Osteoblast (primary cell): ENCODE data around the gene ILF3. TPM values are rescaled to one million over a fixed set of nuclear protein-coding genes. Genes with fewer than 3 reads are reported as not detected.

Source experiments
- DNase-seq: peaks from one replicate; pipeline ENCODE4 v3.0.0; 2011; ENCODE audit warnings: low spot score, mixed read lengths; ENCODE audit not compliant: insufficient read length; ENCODE audit errors: missing footprints
- H2AFZ ChIP-seq: 2 replicates; pipeline ENCODE4 v1.6.0; 2011; ENCODE audit warnings: mild to moderate bottlenecking, low read length
- H3K27ac ChIP-seq: 2 replicates; pipeline ENCODE4 v1.5.1; 2011; ENCODE audit warnings: mild to moderate bottlenecking, low read depth, low read length, moderate library complexity
- H3K27me3 ChIP-seq: 2 replicates; pipeline ENCODE4 v1.6.0; 2012; ENCODE audit warnings: mild to moderate bottlenecking, control low read depth, inconsistent platforms, low read length, moderate library complexity; ENCODE audit not compliant: insufficient read depth
- H3K36me3 ChIP-seq: 2 replicates; pipeline ENCODE4 v1.5.1; 2011; ENCODE audit warnings: mild to moderate bottlenecking, low read length, control low read depth, moderate library complexity; ENCODE audit not compliant: insufficient read depth
- H3K4me1 ChIP-seq: 2 replicates; pipeline ENCODE4 v1.5.1; 2011; ENCODE audit warnings: mild to moderate bottlenecking, low read length, control low read depth, moderate library complexity; ENCODE audit not compliant: insufficient read depth
- H3K4me2 ChIP-seq: 2 replicates; pipeline ENCODE4 v1.6.0; 2011; ENCODE audit warnings: mild to moderate bottlenecking, low read length; ENCODE audit not compliant: insufficient read depth
- H3K4me3 ChIP-seq: fragments of 200-600 bp; sonication (generic); 3 replicates; pipeline ENCODE4 v1.5.1; 2012; ENCODE audit warnings: mild to moderate bottlenecking, low read length, inconsistent platforms; ENCODE audit not compliant: insufficient read depth
- H3K79me2 ChIP-seq: 2 replicates; pipeline ENCODE4 v1.6.0; 2012; ENCODE audit warnings: mild to moderate bottlenecking, low read length, control low read depth, inconsistent platforms; ENCODE audit not compliant: insufficient read depth
- H3K9me3 ChIP-seq: 2 replicates; pipeline ENCODE4 v1.5.1; 2011; ENCODE audit warnings: low read depth, low read length, control low read depth
- H4K20me1 ChIP-seq: 2 replicates; pipeline ENCODE4 v1.6.0; 2012; ENCODE audit warnings: mild to moderate bottlenecking, low read length, control low read depth; ENCODE audit not compliant: insufficient read depth
- total RNA-seq: library from RNA; depleted of rRNA; stranded (reverse); fragments of >200 nt; gene quantifications from 2 replicates; pipeline ENCODE4 v1.2.3, GENCODE V29; 2012
- TF ChIP-seq, protein P1 (sequence below): IDR thresholded peaks from 2 replicates; pipeline ENCODE4 v1.5.1; 2011; ENCODE audit warnings: mild to moderate bottlenecking, low read depth, low read length, moderate library complexity; ENCODE audit errors: extremely low read depth

Gene ILF3
- total RNA-seq, 1 donor = 107 TPM

DNA sequence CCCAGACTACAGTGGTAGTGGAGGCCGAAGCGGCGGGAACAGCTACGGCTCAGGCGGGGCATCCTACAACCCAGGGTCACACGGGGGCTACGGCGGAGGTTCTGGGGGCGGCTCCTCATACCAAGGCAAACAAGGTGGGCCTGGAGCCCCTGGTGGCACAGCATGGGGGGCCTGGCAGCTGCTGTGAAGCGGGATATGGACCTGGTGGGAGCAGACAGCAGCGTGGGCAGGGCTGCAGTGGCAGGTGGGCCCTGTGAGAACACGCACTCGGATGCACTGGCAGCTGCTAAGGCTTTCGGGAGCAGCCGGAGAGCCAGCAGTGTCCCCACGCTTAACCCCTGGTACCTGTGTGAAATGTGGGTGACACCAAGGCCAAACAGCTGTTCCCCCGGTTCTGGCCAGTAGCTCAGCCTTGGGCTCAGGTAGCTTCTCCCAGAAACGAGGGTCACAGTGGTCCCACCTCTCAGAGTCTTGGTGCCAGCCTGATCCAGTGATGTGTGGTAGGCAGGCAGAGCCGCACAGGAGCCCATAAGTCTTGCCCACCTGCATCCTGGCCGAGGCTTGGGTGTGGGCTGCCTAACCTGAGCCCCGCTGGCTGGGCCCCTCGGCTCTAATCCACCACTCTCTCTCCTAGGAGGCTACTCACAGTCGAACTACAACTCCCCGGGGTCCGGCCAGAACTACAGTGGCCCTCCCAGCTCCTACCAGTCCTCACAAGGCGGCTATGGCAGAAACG is 34.6 kb downstream of the ILF3 start:
- TF ChIP-seq, protein P1, sequence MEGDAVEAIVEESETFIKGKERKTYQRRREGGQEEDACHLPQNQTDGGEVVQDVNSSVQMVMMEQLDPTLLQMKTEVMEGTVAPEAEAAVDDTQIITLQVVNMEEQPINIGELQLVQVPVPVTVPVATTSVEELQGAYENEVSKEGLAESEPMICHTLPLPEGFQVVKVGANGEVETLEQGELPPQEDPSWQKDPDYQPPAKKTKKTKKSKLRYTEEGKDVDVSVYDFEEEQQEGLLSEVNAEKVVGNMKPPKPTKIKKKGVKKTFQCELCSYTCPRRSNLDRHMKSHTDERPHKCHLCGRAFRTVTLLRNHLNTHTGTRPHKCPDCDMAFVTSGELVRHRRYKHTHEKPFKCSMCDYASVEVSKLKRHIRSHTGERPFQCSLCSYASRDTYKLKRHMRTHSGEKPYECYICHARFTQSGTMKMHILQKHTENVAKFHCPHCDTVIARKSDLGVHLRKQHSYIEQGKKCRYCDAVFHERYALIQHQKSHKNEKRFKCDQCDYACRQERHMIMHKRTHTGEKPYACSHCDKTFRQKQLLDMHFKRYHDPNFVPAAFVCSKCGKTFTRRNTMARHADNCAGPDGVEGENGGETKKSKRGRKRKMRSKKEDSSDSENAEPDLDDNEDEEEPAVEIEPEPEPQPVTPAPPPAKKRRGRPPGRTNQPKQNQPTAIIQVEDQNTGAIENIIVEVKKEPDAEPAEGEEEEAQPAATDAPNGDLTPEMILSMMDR = no peak
- Histone ChIP-seq H2AFZ (no peak overlapping the region), H4K20me1 (peaks cover 62% of the 10 kb centered on the region), H3K27me3 (no peaks in the 10 kb centered on the region), H3K9me3 (no peaks in the 10 kb centered on the region), H3K27ac (no peak overlapping the region), H3K4me3 (no peak overlapping the region), H3K4me2 (no peak overlapping the region), H3K79me2 (peaks cover 49% of the 10 kb centered on the region), H3K4me1 (peaks cover 10% of the 10 kb centered on the region), H3K36me3 (peaks cover 84% of the 10 kb centered on the region)
- peak; percentile 55 for DNase-seq

DNA sequence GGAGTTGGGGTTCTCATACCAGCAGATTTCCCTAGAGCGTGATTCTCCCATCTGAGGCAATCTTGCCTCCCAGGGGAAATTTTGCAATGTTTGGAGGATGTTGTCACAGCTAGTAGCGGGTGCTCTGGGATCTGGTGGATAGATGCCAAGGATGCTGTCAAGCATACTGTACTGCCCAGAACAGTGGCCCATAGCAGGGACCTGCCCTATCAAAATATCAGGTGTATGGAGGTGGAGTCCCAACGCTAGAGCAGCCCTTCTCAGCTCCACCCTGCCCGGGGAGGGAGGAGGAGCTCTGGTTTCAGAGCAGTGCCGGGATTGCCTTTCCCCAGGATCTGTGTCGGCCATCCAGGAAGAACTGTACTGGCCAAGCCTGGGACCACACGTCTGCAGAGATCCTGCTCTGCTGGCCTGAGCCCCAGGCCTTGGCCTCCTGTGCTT is 36.2 kb downstream of the ILF3 start:
- peaks cover 77% of the 10 kb centered on the region for H4K20me1 ChIP-seq
- TF ChIP-seq, protein P1 = no peak
- H3K36me3 ChIP-seq = peaks cover 68% of the 10 kb centered on the region
- H3K27me3 ChIP-seq = no peaks in the 10 kb centered on the region
- no peak overlapping the region for H2AFZ ChIP-seq
- peaks cover 37% of the 10 kb centered on the region for H3K79me2 ChIP-seq
- H3K4me1 ChIP-seq = peaks cover 10% of the 10 kb centered on the region
- no peak overlapping the region for H3K4me2 ChIP-seq
- peak overlapping the region; percentile 17 for H3K27ac ChIP-seq
- peak; percentile 88 for DNase-seq
- no peak overlapping the region for H3K4me3 ChIP-seq
- H3K9me3 ChIP-seq = no peaks in the 10 kb centered on the region

DNA sequence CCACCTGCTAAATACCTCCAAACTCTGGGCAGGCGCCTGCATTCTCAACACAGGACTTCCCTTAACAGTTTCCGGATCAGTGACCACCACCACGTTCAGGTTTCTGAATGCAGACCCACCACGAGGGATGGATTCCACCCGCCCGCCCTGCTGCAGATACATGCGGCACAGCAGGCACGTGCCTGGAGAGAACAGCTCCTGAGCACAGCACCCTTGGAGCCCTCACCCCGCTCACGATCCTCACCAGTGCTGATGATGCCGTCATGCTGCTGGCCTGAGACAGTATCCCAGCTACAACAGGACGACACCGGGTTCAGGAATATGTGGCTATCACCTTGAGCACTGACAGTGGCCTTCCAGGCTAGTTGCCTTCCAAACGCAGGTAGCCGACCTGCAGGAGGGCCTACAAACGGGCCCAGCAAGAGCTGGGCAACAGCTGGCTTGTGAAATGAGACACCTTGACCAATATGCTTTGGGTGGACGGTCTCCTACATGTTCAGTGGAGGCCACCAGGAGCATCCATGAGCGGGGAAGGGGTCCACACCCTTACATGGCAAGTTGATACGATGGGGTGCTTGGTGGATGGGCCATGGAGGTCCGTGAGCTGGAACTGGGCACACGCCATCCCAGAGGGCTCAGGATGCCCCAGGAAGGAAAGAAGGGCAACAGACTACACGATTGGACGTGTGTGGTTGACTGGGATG is 37.2 kb downstream of the ILF3 start:
- Histone ChIP-seq H3K4me3 (no peak overlapping the region), H3K27me3 (no peaks in the 10 kb centered on the region), H2AFZ (no peak overlapping the region), H3K4me1 (peaks cover 8% of the 10 kb centered on the region), H3K27ac (no peak overlapping the region), H4K20me1 (peaks cover 80% of the 10 kb centered on the region), H3K4me2 (no peak overlapping the region), H3K79me2 (peaks cover 31% of the 10 kb centered on the region), H3K9me3 (no peaks in the 10 kb centered on the region), H3K36me3 (peaks cover 60% of the 10 kb centered on the region)
- TF ChIP-seq, protein P1 = no peak
- peak; percentile 68 for DNase-seq

DNA sequence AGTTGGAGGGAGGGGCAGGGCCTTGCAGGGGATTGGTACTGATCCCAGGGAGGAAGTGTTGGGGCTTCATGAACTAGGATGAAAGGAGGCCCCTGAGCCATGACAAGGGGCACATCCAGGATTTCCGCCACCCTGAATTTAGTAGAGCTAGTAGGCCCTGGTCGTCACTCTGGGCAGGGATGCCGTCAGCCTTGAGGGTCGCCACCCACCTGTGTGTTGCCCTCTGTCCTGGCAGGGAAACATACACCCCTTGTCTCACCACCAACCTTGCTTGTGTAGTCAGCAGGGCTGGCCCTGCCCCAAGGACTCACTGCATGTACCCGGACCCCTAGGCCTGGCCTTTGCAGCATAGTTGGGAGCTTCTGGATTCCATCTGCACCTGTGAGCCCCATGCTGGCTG is 37.7 kb downstream of the ILF3 start:
- Histone ChIP-seq H3K36me3 (peaks cover 57% of the 10 kb centered on the region), H3K4me1 (peaks cover 5% of the 10 kb centered on the region)

More for the DNA sequence above, 37.7 kb downstream of the ILF3 start:
- Histone ChIP-seq H3K9me3 (no peaks in the 10 kb centered on the region), H3K27ac (no peak overlapping the region), H3K27me3 (no peaks in the 10 kb centered on the region), H3K4me3 (no peak overlapping the region), H2AFZ (no peak overlapping the region), H3K79me2 (peaks cover 28% of the 10 kb centered on the region), H4K20me1 (peaks cover 79% of the 10 kb centered on the region), H3K4me2 (no peak overlapping the region)
- TF ChIP-seq, protein P1 = no peak
- DNase-seq = peak; percentile 32
